Glutamatergic neuron (in vitro differentiated cells): ENCODE results near the gene COL21A1. TPM values are rescaled to one million over a fixed set of nuclear protein-coding genes. Genes with fewer than 3 reads are reported as not detected.

Source experiments
- DNase-seq: peaks from one replicate; pipeline ENCODE4 v3.0.0; 2022
- H3K27ac Mint-ChIP-seq: one replicate; pipeline ENCODE4 v1.8.0; 2020; ENCODE audit warnings: mild to moderate bottlenecking, mixed read lengths, inconsistent platforms; ENCODE audit not compliant: unreplicated experiment
- H3K27me3 Mint-ChIP-seq: one replicate; pipeline ENCODE4 v1.8.0; 2020; ENCODE audit warnings: mild to moderate bottlenecking, moderate library complexity, mixed read lengths, inconsistent platforms; ENCODE audit not compliant: unreplicated experiment
- H3K36me3 Mint-ChIP-seq: one replicate; pipeline ENCODE4 v1.8.0; 2020; ENCODE audit warnings: mild to moderate bottlenecking, mixed read lengths, inconsistent platforms; ENCODE audit not compliant: unreplicated experiment
- H3K4me1 Mint-ChIP-seq: one replicate; pipeline ENCODE4 v1.8.0; 2020; ENCODE audit warnings: mild to moderate bottlenecking, low read depth, mixed read lengths, inconsistent platforms; ENCODE audit not compliant: unreplicated experiment
- H3K4me3 Mint-ChIP-seq: one replicate; pipeline ENCODE4 v1.8.0; 2020; ENCODE audit warnings: mild to moderate bottlenecking, mixed read lengths, inconsistent platforms; ENCODE audit not compliant: unreplicated experiment
- H3K9me3 Mint-ChIP-seq: one replicate; pipeline ENCODE4 v1.8.0; 2020; ENCODE audit warnings: mild to moderate bottlenecking, moderate library complexity, mixed read lengths, inconsistent platforms; ENCODE audit not compliant: unreplicated experiment
- total RNA-seq: library from RNA; stranded (reverse); fragmentation: NEBNext Ultra II Directional; extraction: Animal tissue kit (Norgen Biotek cat#: 25700); gene quantifications from one replicate; pipeline ENCODE4 v1.2.1, GENCODE V29; 2021; ENCODE audit not compliant: unreplicated experiment
- TF ChIP-seq, protein P1 (sequence below): fragments of 200-600 bp; sonication (generic); IDR thresholded peaks from one replicate; pipeline ENCODE4 v1.5.0; 2021; ENCODE audit not compliant: partially characterized antibody, unreplicated experiment

COL21A1 gene
- total RNA-seq, 1 donor from 2014 or later: 0.69 TPM

DNA sequence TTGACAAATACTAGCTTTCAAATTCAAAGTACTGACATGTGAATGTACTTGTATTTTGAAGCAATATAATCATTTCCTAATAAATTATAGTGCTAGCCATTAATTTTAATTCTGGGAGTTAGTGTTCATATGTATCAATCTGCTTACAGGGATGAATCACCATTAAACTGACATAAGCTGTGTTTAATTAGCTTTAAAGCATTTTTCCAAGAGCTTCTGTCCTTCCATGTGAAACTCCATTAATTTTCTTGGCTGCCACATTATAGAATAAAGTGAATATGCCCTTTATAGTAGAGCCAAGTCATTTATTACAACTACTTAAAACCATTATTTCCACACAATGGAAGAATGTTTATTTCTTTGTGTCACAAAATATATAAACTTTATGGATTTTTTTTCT, 150.8 kb downstream of the COL21A1 start:
- H3K4me3 Mint-ChIP-seq: no peak overlapping the region
- DNase-seq: no peak
- H3K36me3 Mint-ChIP-seq: no peaks in the 10 kb centered on the region
- peaks cover 2% of the 10 kb centered on the region for H3K27me3 Mint-ChIP-seq
- H3K4me1 Mint-ChIP-seq: no peaks in the 10 kb centered on the region
- H3K9me3 Mint-ChIP-seq: peaks cover 2% of the 10 kb centered on the region
- H3K27ac Mint-ChIP-seq: no peak overlapping the region
- TF ChIP-seq, protein P1, sequence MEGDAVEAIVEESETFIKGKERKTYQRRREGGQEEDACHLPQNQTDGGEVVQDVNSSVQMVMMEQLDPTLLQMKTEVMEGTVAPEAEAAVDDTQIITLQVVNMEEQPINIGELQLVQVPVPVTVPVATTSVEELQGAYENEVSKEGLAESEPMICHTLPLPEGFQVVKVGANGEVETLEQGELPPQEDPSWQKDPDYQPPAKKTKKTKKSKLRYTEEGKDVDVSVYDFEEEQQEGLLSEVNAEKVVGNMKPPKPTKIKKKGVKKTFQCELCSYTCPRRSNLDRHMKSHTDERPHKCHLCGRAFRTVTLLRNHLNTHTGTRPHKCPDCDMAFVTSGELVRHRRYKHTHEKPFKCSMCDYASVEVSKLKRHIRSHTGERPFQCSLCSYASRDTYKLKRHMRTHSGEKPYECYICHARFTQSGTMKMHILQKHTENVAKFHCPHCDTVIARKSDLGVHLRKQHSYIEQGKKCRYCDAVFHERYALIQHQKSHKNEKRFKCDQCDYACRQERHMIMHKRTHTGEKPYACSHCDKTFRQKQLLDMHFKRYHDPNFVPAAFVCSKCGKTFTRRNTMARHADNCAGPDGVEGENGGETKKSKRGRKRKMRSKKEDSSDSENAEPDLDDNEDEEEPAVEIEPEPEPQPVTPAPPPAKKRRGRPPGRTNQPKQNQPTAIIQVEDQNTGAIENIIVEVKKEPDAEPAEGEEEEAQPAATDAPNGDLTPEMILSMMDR: no peak

DNA sequence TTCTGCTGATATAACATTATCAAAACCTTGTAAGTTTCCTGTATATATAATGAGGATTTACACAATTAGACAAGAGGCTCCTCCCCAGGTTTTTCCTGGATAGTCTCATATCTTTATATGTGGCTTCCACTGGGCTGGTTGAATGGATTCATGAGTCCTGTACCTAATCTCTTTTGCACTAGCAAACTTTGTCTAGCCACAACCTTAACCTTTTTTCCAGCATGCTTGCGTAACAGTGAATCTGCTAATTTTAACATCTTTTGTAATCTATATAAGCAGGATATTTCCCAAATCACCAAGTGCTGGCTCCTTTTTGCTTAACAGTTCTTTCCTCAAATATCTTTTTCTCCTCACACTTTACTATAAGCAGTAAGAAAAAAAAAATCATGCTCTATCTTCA, 153.6 kb downstream of the COL21A1 start:
- no peak overlapping the region for H3K27ac Mint-ChIP-seq
- H3K27me3 Mint-ChIP-seq: no peaks in the 10 kb centered on the region
- DNase-seq: no peak
- H3K4me1 Mint-ChIP-seq: no peaks in the 10 kb centered on the region
- H3K36me3 Mint-ChIP-seq: no peaks in the 10 kb centered on the region
- TF ChIP-seq, protein P1: no peak
- no peaks in the 10 kb centered on the region for H3K9me3 Mint-ChIP-seq
- no peak overlapping the region for H3K4me3 Mint-ChIP-seq

DNA sequence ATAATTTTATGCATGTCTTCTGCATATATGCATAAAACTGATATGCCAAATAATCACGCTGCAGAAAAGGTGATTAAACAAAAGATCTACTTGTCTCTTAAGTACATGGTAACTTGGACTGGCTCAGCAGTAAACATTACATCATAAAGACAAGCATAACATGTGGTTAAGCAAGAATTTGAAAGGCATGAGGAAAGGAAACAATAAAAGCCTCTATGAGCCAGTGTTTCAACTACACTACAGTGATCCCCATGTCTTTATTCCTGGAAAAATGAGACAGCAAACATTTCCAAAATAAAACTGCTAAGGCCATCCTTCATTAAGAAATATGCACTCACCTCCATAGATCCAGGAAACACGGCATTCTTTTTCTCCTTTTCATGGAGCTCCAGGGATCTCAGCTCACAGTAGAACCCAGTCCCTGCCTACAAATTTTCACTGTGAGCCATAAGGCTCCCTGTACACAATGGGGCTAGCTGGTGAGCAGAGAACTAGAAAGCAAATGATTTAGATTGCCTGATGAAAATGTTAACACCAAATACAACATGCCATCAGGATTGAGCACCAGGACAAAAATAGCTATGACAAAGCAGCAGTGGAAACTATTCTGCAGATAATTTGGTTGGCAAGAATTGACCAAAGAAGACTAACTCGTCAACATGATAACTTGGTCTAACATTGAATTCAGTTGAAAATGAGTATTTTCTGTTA, 156.1 kb downstream of the COL21A1 start:
- no peak for DNase-seq
- H3K4me1 Mint-ChIP-seq: no peaks in the 10 kb centered on the region
- no peaks in the 10 kb centered on the region for H3K9me3 Mint-ChIP-seq
- no peak overlapping the region for H3K27ac Mint-ChIP-seq
- H3K36me3 Mint-ChIP-seq: no peaks in the 10 kb centered on the region
- no peak overlapping the region for H3K4me3 Mint-ChIP-seq
- no peaks in the 10 kb centered on the region for H3K27me3 Mint-ChIP-seq
- TF ChIP-seq, protein P1: no peak

DNA sequence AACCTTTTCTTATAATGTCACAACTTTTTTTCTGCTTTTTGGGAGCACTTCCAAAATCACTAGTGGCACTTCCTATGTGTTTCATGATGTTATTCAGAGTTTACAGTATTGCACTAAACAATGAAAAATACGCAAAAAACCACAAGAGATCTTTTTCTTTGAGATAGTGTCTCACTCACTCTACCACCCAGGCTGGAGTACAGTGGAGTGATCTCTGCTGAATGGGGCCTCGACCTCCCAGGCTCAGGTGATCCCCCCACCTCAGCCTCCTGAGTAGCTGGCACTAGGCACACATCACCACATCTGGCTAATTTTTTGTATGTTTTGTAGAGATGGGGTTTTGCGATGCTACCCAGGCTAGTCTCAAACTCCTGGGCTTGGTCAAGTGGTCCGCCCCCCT, 158.7 kb downstream of the COL21A1 start:
- H3K27ac Mint-ChIP-seq: no peak overlapping the region
- TF ChIP-seq, protein P1: no peak
- H3K36me3 Mint-ChIP-seq: no peaks in the 10 kb centered on the region
- no peaks in the 10 kb centered on the region for H3K4me1 Mint-ChIP-seq
- no peak for DNase-seq
- H3K4me3 Mint-ChIP-seq: no peak overlapping the region
- no peaks in the 10 kb centered on the region for H3K9me3 Mint-ChIP-seq
- H3K27me3 Mint-ChIP-seq: no peaks in the 10 kb centered on the region

DNA sequence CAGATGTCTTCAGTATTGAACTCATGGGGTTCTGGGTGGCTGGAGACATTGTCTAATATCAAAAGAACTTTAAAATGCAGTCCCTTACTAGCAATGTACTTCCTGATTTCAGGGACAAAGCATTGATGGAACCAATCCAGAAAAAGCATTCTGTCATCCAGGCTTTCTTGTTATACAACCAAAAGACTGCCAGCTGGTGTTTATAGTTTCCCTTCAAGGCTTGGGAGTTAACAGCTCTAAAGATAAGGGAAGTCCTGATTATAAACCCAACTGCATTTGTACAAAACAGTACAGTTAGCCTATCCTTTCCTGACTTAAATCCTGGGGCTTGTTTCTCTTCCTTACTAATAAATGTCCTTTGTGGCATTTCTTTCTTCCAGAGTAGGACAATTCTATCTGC, 160.0 kb downstream of the COL21A1 start:
- H3K27ac Mint-ChIP-seq: no peak overlapping the region
- no peaks in the 10 kb centered on the region for H3K4me1 Mint-ChIP-seq
- no peaks in the 10 kb centered on the region for H3K36me3 Mint-ChIP-seq
- no peak for DNase-seq
- H3K27me3 Mint-ChIP-seq: no peaks in the 10 kb centered on the region
- no peaks in the 10 kb centered on the region for H3K9me3 Mint-ChIP-seq
- TF ChIP-seq, protein P1: no peak
- H3K4me3 Mint-ChIP-seq: no peak overlapping the region
